Vagina (tissue), 2 donors: ENCODE measurements around the gene POU2F1. TPM values are rescaled to one million over a fixed set of nuclear protein-coding genes. Genes with fewer than 3 reads are reported as not detected.

Experiments used
- DNase-seq, 2 donors: peaks; one replicate each; pipeline ENCODE4 v3.0.0-alpha.2; 2017; ENCODE audit errors: extremely low spot score in 2 of 2
- H3K27ac ChIP-seq: fragments of 200-600 bp; sonication (generic); one replicate; pipeline ENCODE4 v1.5.1; 2019
- H3K27me3 ChIP-seq: fragments of 200-600 bp; sonication (generic); one replicate; pipeline ENCODE4 v1.5.1; 2019
- H3K36me3 ChIP-seq, 2 donors: fragments of 200-600 bp; sonication (generic); one replicate each; pipeline ENCODE4 v1.5.1; 2017 to 2019
- H3K4me1 ChIP-seq: fragments of 200-600 bp; sonication (generic); one replicate; pipeline ENCODE4 v1.5.1; 2019
- H3K4me3 ChIP-seq, 2 donors: fragments of 200-600 bp; sonication (generic); 1 replicate in 1 of 2; 2 replicates in 1 of 2; pipeline ENCODE4 v1.5.1; 2016 to 2019
- H3K9me3 ChIP-seq: fragments of 200-600 bp; sonication (generic); one replicate; pipeline ENCODE4 v1.5.1; 2019
- POLR2A ChIP-seq, 2 donors: fragments of 450-650 bp; IDR thresholded peaks; one replicate each; pipeline ENCODE4 v1.6.1; 2017; ENCODE audit warnings: antibody characterized with exemption in 2 of 2, mild to moderate bottlenecking in 2 of 2, moderate library complexity in 2 of 2
- POLR2AphosphoS5 ChIP-seq, 2 donors: sonication (generic); formaldehyde crosslinking; IDR thresholded peaks; one replicate each; pipeline ENCODE4 v1.9.0; 2017; ENCODE audit warnings: antibody characterized with exemption in 2 of 2, mild to moderate bottlenecking in 2 of 2, low read depth in 1 of 2; ENCODE audit not compliant: insufficient read depth in 1 of 2
- intact Hi-C: fragments of 100-400 bp; cut with DNase I; formaldehyde crosslinking; loops from one replicate; pipeline ENCODE4 v1.15.1; 2023
- total RNA-seq: library from RNA; depleted of rRNA; stranded (reverse); fragments of >200 nt; gene quantifications from one replicate; pipeline ENCODE4 v1.2.3, GENCODE V29; 2016
- TF ChIP-seq, protein P1 (sequence below), 3 experiments: fragments of 450-650 bp in 2 of 3; fragments of 200-600 bp in 1 of 3; sonication (generic) in 1 of 3; IDR thresholded peaks; one replicate each; pipeline ENCODE4 v1.5.1; 2017 to 2019; ENCODE audit warnings: antibody characterized with exemption in 3 of 3, mild to moderate bottlenecking in 2 of 3, moderate library complexity in 2 of 3

The POU2F1 gene
- total RNA-seq, 1 donor from 2014 or later: 10.8 TPM

DNA sequence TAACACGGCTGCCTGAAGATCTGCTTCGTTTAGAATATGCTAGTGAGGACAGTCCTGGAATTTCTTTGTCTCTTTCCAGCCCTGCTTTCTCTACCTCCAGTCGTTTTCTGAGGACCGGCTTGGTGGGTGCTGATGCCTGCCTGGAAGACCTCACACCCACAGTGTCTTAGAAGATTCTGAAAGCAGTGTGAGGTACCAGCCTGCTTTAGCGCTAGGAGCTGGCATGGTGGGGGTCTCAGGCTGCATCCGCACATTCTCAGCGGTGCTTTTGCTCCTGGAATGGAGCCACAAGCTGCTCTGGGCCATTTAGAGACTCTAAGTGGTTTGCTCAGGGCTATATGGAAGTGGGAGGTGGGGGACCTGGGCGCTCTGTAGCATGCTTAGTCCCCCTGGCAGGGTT lies 236.2 kb downstream of the POU2F1 start:
- Histone ChIP-seq H3K27me3 (no peaks in the 10 kb centered on the region), H3K4me3 (no peak overlapping the region), H3K27ac (no peak overlapping the region), H3K9me3 (no peaks in the 10 kb centered on the region), H3K4me1 (peaks cover 18% of the 10 kb centered on the region), H3K36me3 (no peaks in the 10 kb centered on the region)
- TF ChIP-seq POLR2A (IDR thresholded peaks at IDR 0.05) (no peak), POLR2AphosphoS5 (IDR thresholded peaks at IDR 0.05; ENCODE audit: insufficient read depth in 1 of 2, low read depth in 1 of 2) (no peak)
- TF ChIP-seq, protein P1, sequence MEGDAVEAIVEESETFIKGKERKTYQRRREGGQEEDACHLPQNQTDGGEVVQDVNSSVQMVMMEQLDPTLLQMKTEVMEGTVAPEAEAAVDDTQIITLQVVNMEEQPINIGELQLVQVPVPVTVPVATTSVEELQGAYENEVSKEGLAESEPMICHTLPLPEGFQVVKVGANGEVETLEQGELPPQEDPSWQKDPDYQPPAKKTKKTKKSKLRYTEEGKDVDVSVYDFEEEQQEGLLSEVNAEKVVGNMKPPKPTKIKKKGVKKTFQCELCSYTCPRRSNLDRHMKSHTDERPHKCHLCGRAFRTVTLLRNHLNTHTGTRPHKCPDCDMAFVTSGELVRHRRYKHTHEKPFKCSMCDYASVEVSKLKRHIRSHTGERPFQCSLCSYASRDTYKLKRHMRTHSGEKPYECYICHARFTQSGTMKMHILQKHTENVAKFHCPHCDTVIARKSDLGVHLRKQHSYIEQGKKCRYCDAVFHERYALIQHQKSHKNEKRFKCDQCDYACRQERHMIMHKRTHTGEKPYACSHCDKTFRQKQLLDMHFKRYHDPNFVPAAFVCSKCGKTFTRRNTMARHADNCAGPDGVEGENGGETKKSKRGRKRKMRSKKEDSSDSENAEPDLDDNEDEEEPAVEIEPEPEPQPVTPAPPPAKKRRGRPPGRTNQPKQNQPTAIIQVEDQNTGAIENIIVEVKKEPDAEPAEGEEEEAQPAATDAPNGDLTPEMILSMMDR (IDR thresholded peaks at IDR 0.05): no peak
- no peak for DNase-seq
- intact Hi-C loops: no loop called here

DNA sequence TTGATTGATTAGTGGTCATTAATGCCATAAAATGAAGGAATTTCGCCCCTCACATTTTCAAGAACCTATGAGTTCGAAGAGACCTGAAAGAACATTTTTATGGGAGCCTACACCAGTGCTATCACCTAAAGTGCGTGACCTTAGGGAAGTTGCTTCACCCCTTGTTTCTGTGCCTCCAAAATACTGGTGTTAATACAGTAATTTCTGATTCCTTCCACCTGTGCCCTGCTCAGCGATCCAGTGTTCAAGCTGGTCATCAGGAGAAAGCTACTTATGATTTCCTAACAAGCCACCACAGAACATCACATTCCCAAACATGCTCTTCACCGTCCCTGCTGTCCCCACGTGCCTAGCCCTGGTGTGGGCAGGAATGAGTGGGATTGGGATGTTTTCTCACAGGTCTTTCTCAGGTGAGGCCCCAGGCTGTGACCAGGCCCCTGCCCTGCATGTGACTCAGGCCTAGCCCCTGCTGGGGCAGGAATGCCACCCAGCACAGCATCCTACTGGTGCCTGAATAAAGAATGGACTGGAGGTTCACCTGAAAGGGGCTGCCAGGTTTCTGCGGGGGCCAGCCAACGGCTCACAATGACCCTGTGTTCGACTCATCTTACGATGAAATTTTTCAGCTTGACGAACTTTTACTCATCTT lies 237.4 kb downstream of the POU2F1 start:
- no peak overlapping the region for H3K27ac ChIP-seq
- no peaks in the 10 kb centered on the region for H3K27me3 ChIP-seq
- no peaks in the 10 kb centered on the region for H3K36me3 ChIP-seq
- no peak for DNase-seq
- no peaks in the 10 kb centered on the region for H3K9me3 ChIP-seq
- intact Hi-C loops: no loop called here
- H3K4me1 ChIP-seq: peaks cover 18% of the 10 kb centered on the region
- no peak overlapping the region for H3K4me3 ChIP-seq
- no peak for TF ChIP-seq POLR2AphosphoS5 (IDR thresholded peaks at IDR 0.05; ENCODE audit: insufficient read depth in 1 of 2, low read depth in 1 of 2)
- TF ChIP-seq POLR2A (IDR thresholded peaks at IDR 0.05): no peak
- TF ChIP-seq, protein P1 (IDR thresholded peaks at IDR 0.05): no peak

DNA sequence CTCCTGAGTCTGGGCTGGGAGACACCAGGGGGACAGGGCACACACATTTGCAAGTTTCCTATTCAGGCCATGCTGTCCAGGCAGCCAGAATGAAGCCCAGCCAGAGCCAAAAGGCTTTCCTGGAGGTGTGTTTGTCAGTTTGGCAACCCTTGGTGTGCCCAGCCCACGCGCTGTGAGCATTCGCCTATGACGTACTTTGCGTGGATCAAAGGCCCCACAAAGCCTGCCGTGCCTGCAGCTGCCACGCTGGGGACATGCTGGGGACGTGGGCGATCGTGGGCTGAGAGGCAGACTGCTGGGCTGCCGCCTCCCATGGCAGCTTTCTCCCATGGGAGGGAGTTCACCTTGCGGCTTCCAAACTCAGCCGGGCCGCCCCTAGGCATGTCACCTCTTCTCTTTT lies 240.2 kb downstream of the POU2F1 start:
- Histone ChIP-seq H3K27ac (no peak overlapping the region), H3K27me3 (no peaks in the 10 kb centered on the region), H3K4me3 (no peak overlapping the region), H3K4me1 (peaks cover 7% of the 10 kb centered on the region), H3K9me3 (no peaks in the 10 kb centered on the region), H3K36me3 (no peaks in the 10 kb centered on the region)
- DNase-seq: no peak
- intact Hi-C loops: no loop called here
- TF ChIP-seq POLR2A (IDR thresholded peaks at IDR 0.05) (no peak), POLR2AphosphoS5 (IDR thresholded peaks at IDR 0.05; ENCODE audit: insufficient read depth in 1 of 2, low read depth in 1 of 2) (no peak)
- TF ChIP-seq, protein P1 (IDR thresholded peaks at IDR 0.05): no peak

DNA sequence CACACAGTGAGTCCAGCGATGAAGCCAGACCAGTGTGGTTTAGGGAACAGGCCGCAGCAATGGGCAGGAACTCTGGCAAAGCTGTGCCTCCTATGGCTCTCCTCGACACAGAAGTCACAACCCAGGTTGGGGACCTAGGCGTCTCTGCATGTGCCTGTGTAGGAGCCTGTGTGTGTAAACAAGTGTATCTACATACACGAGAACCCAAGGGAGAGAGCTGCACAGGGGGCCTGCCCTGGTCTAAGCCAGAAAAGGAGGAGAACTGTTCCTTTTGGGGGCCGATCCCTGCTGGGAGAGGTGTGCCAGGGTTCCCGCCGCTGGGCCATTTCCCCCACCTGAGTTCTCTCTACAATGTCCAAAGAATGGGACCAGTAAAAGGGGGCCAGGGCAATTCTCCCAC lies 241.7 kb downstream of the POU2F1 start:
- Histone ChIP-seq H3K27me3 (no peaks in the 10 kb centered on the region), H3K4me3 (no peak overlapping the region), H3K27ac (no peak overlapping the region), H3K9me3 (no peaks in the 10 kb centered on the region), H3K36me3 (no peaks in the 10 kb centered on the region), H3K4me1 (no peaks in the 10 kb centered on the region)
- intact Hi-C loops: no loop called here
- TF ChIP-seq POLR2AphosphoS5 (IDR thresholded peaks at IDR 0.05; ENCODE audit: insufficient read depth in 1 of 2, low read depth in 1 of 2) (no peak), POLR2A (IDR thresholded peaks at IDR 0.05) (no peak)
- TF ChIP-seq, protein P1 (IDR thresholded peaks at IDR 0.05): no peak
- DNase-seq: no peak

DNA sequence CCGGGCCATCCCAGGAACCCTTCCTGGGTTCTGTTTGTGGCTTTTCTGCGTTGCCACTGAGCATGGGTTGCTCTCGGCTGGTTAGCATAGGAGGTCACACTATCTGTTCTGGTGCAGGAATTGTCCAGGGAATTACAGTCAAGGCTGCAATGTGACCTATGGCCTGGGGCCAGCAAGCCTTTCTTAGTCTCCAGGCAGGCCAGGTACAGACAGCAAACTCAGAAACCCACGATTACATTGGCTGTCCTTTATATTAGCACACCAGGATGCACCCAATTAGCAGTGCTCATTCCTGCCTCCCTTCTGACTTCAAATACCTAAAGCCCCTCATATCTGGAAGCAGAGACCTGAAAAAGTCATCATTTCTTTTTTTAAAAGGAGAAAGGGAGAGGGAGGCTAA lies 242.4 kb downstream of the POU2F1 start:
- Histone ChIP-seq H3K4me1 (no peaks in the 10 kb centered on the region), H3K9me3 (no peaks in the 10 kb centered on the region), H3K36me3 (no peaks in the 10 kb centered on the region), H3K4me3 (no peak overlapping the region), H3K27ac (no peak overlapping the region), H3K27me3 (no peaks in the 10 kb centered on the region)
- no peak for DNase-seq
- intact Hi-C loops: no loop called here
- TF ChIP-seq, protein P1 (IDR thresholded peaks at IDR 0.05): no peak
- TF ChIP-seq POLR2AphosphoS5 (IDR thresholded peaks at IDR 0.05; ENCODE audit: insufficient read depth in 1 of 2, low read depth in 1 of 2) (no peak), POLR2A (IDR thresholded peaks at IDR 0.05) (no peak)
